ENCODE measurements around the gene SLC1A1. TPM values are rescaled to one million over a fixed set of nuclear protein-coding genes. Genes with fewer than 3 reads are reported as not detected.

SLC1A1 gene
- total RNA-seq, 2 experiments from 2014 or later = not detected

DNA sequence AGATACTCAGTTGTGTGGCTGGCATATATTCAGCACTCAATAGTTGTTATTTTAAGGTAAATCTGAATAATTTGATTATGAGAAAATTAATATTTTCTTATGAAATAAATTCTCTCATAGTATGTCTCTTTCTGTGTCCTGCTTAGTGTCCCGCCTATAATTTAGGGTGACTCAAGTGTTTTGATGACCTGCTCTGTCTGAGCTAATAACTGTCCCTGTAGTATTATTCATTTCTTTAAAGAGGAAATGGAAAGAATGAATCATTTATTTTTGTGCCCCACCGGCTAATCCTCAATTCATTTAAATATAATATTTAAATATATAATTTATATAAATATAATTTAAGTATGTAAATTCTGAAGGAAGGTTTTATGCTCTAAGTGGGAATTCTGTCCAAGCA lies 4.1 kb downstream of the SLC1A1 start:
- no peak for DNase-seq (ENCODE audit: low spot score)
- Histone ChIP-seq H3K36me3 (ENCODE audit: insufficient read depth, low read length) (no peaks in the 10 kb centered on the region), H3K4me1 (ENCODE audit: insufficient read depth, low read length, poor library complexity, severe bottlenecking) (no peaks in the 10 kb centered on the region), H4K20me1 (ENCODE audit: insufficient read depth, low read length) (no peaks in the 10 kb centered on the region), H3K79me2 (ENCODE audit: insufficient read depth, low read depth, low read length) (no peaks in the 10 kb centered on the region), H3K4me2 (ENCODE audit: low read length) (no peak overlapping the region), H3K9me2 (ENCODE audit: insufficient read depth, low read length) (no peaks in the 10 kb centered on the region), H3K27ac (ENCODE audit: low read depth, low read length, poor library complexity, severe bottlenecking) (no peak overlapping the region), H2AFZ (ENCODE audit: low read length) (no peak overlapping the region), H3K9me3 (ENCODE audit: low read length) (no peaks in the 10 kb centered on the region), H3K4me3 (ENCODE audit: low read depth, low read length, poor library complexity, severe bottlenecking) (no peak overlapping the region)
- intact Hi-C loops (cut with micrococcal nuclease; ENCODE audit: unreplicated experiment) = no loop called here
- TF ChIP-seq, protein P1, sequence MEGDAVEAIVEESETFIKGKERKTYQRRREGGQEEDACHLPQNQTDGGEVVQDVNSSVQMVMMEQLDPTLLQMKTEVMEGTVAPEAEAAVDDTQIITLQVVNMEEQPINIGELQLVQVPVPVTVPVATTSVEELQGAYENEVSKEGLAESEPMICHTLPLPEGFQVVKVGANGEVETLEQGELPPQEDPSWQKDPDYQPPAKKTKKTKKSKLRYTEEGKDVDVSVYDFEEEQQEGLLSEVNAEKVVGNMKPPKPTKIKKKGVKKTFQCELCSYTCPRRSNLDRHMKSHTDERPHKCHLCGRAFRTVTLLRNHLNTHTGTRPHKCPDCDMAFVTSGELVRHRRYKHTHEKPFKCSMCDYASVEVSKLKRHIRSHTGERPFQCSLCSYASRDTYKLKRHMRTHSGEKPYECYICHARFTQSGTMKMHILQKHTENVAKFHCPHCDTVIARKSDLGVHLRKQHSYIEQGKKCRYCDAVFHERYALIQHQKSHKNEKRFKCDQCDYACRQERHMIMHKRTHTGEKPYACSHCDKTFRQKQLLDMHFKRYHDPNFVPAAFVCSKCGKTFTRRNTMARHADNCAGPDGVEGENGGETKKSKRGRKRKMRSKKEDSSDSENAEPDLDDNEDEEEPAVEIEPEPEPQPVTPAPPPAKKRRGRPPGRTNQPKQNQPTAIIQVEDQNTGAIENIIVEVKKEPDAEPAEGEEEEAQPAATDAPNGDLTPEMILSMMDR (conservative IDR thresholded peaks at IDR 0.05; ENCODE audit: low read length) = no peak
- no peak for TF ChIP-seq EZH2phosphoT487 (IDR thresholded peaks at IDR 0.05; ENCODE audit: borderline replicate concordance, low read depth, low read length)
- BruUV-seq (replicated peaks) = no TSS peak
- ChIA-PET CTCF (ENCODE audit: unreplicated experiment) (no interaction called here), POLR2A (interaction anchor here (0.7 kb wide), 1 partner anchor 831 kb away, joined by 3 read pairs; no protein-coding TSS in a partner anchor)

DNA sequence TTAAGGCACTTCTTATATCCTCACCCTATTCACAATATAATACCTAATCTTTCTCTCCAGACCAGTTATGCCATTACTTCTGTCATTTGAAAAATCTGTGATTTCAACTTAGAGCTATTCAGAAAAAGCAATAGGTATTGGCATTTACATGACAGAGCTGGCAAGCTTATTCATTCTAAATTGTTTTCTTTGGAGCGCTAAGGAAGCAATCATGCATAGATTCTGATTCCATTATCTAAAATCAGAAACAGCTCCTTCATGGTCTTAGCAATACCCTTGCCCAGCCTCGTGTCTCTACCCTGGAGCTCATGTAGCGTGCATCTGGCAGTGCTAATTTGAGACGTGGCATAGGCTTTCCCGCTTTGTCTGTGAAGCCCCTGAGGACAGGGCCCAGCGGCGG lies 4.5 kb downstream of the SLC1A1 start:
- TF ChIP-seq EZH2phosphoT487 (IDR thresholded peaks at IDR 0.05; ENCODE audit: borderline replicate concordance, low read depth, low read length) = no peak
- TF ChIP-seq, protein P1 (conservative IDR thresholded peaks at IDR 0.05; ENCODE audit: low read length) = no peak
- Histone ChIP-seq H3K79me2 (ENCODE audit: insufficient read depth, low read depth, low read length) (no peaks in the 10 kb centered on the region), H3K9me2 (ENCODE audit: insufficient read depth, low read length) (no peaks in the 10 kb centered on the region), H2AFZ (ENCODE audit: low read length) (no peak overlapping the region), H4K20me1 (ENCODE audit: insufficient read depth, low read length) (no peaks in the 10 kb centered on the region), H3K9me3 (ENCODE audit: low read length) (no peaks in the 10 kb centered on the region), H3K4me3 (ENCODE audit: low read depth, low read length, poor library complexity, severe bottlenecking) (no peak overlapping the region), H3K36me3 (ENCODE audit: insufficient read depth, low read length) (no peaks in the 10 kb centered on the region), H3K27ac (ENCODE audit: low read depth, low read length, poor library complexity, severe bottlenecking) (no peak overlapping the region), H3K4me2 (ENCODE audit: low read length) (no peak overlapping the region), H3K4me1 (ENCODE audit: insufficient read depth, low read length, poor library complexity, severe bottlenecking) (no peaks in the 10 kb centered on the region)
- POLR2A ChIA-PET = no interaction called here
- DNase-seq (ENCODE audit: low spot score) = no peak
- BruUV-seq (replicated peaks) = no TSS peak
- intact Hi-C loops (cut with micrococcal nuclease; ENCODE audit: unreplicated experiment) = no loop called here
- CTCF ChIA-PET (ENCODE audit: unreplicated experiment) = no interaction called here

- POLR2A ChIA-PET = no interaction called here
- Histone ChIP-seq H3K4me1 (ENCODE audit: insufficient read depth, low read length, poor library complexity, severe bottlenecking) (no peaks in the 10 kb centered on the region), H3K79me2 (ENCODE audit: insufficient read depth, low read depth, low read length) (no peaks in the 10 kb centered on the region), H3K4me2 (ENCODE audit: low read length) (no peak overlapping the region), H2AFZ (ENCODE audit: low read length) (no peak overlapping the region), H3K27ac (ENCODE audit: low read depth, low read length, poor library complexity, severe bottlenecking) (no peak overlapping the region), H3K4me3 (ENCODE audit: low read depth, low read length, poor library complexity, severe bottlenecking) (no peak overlapping the region), H3K9me2 (ENCODE audit: insufficient read depth, low read length) (no peaks in the 10 kb centered on the region), H4K20me1 (ENCODE audit: insufficient read depth, low read length) (no peaks in the 10 kb centered on the region), H3K36me3 (ENCODE audit: insufficient read depth, low read length) (no peaks in the 10 kb centered on the region), H3K9me3 (ENCODE audit: low read length) (no peaks in the 10 kb centered on the region)
- BruUV-seq (replicated peaks) = no TSS peak
- no peak for TF ChIP-seq EZH2phosphoT487 (IDR thresholded peaks at IDR 0.05; ENCODE audit: borderline replicate concordance, low read depth, low read length)
- TF ChIP-seq, protein P1 (conservative IDR thresholded peaks at IDR 0.05; ENCODE audit: low read length) = no peak
- CTCF ChIA-PET (ENCODE audit: unreplicated experiment) = no interaction called here
- intact Hi-C loops (cut with micrococcal nuclease; ENCODE audit: unreplicated experiment) = no loop called here
- DNase-seq (ENCODE audit: low spot score) = no peak
Measured at GRCh38 chr9:4495537-4495936, 5.3 kb downstream of the SLC1A1 start.
